SK-N-SH (cell line): ENCODE results near the gene FBXO42. TPM values are rescaled to one million over a fixed set of nuclear protein-coding genes. Genes with fewer than 3 reads are reported as not detected.

Experiments
- CTCF ChIA-PET: fragments of 300-600, 350-600 bp; formaldehyde crosslinking; extraction: SDS; loops from one replicate; lab custom pipeline; 2021; lab: Yijun Ruan, JAX
- POLR2A ChIA-PET: fragments of 350-600 bp; sonication (Branson Sonifier 250); formaldehyde crosslinking; extraction: SDS; loops from one replicate; lab custom pipeline; 2020; ENCODE audit warnings: antibody characterized with exemption, inconsistent platforms; lab: Yijun Ruan, JAX
- DNase-seq: peaks from one replicate; pipeline ENCODE4 v3.0.0; 2012
- H2AFZ ChIP-seq: fragments of 200-600 bp; sonication (generic); 2 replicates; pipeline ENCODE4 v1.8.1; 2016; ENCODE audit warnings: antibody characterized with exemption, mild to moderate bottlenecking, low read depth
- H3F3A ChIP-seq: fragments of 200-600 bp; sonication (generic); replicated peaks from 2 replicates; pipeline ENCODE3; 2016; ENCODE audit warnings: antibody characterized with exemption, mild to moderate bottlenecking; ENCODE audit not compliant: insufficient read depth
- H3K27ac ChIP-seq, 2 experiments: fragments of 200-500 bp in 1 of 2; fragments of 200-600 bp in 1 of 2; sonication (Bioruptor generic) in 1 of 2; sonication (generic), shearing (Covaris generic) in 1 of 2; 2 replicates each; pipeline versions ENCODE4 v1.5.1 to v1.6.1; 2014 to 2016; ENCODE audit warnings: low read depth in 2 of 2, inconsistent platforms in 1 of 2, low read length in 1 of 2, mild to moderate bottlenecking in 1 of 2, mixed read lengths in 1 of 2
- H3K27me3 ChIP-seq: fragments of 200-600 bp; sonication (generic), shearing (Covaris generic); 2 replicates; pipeline ENCODE4 v1.6.1; 2016; ENCODE audit warnings: mixed run types; ENCODE audit not compliant: insufficient read depth
- H3K36me3 ChIP-seq, 2 experiments: fragments of 200-500 bp in 1 of 2; fragments of 200-600 bp in 1 of 2; sonication (Bioruptor generic) in 1 of 2; sonication (generic) in 1 of 2; replicated peaks in 1 of 2; 2 replicates each; pipeline versions ENCODE3 to v1.5.1; 2014 to 2016; ENCODE audit warnings: low read length in 1 of 2, mild to moderate bottlenecking in 1 of 2; ENCODE audit not compliant: insufficient read depth in 2 of 2, control insufficient read depth in 1 of 2
- H3K4me1 ChIP-seq, 2 experiments: fragments of 200-500 bp in 1 of 2; fragments of 200-600 bp in 1 of 2; sonication (Bioruptor generic) in 1 of 2; sonication (generic), shearing (Covaris generic) in 1 of 2; 2 replicates each; pipeline versions ENCODE4 v1.5.1 to v1.6.1; 2014 to 2016; ENCODE audit warnings: low read depth in 1 of 2, low read length in 1 of 2, mixed run types in 1 of 2; ENCODE audit not compliant: insufficient read depth in 2 of 2, control insufficient read depth in 1 of 2
- H3K4me2 ChIP-seq: fragments of 200-600 bp; sonication (generic), shearing (Covaris generic); 2 replicates; pipeline ENCODE4 v1.6.1; 2017; ENCODE audit warnings: mixed run types
- H3K4me3 ChIP-seq, 2 experiments: fragments of 200-500 bp in 1 of 2; fragments of 200-600 bp in 1 of 2; sonication (Bioruptor generic) in 1 of 2; sonication (generic), shearing (Covaris generic) in 1 of 2; 2 replicates each; pipeline versions ENCODE4 v1.5.1 to v1.8.1; 2014 to 2016; ENCODE audit warnings: low read depth in 2 of 2, inconsistent platforms in 1 of 2, low read length in 1 of 2, mild to moderate bottlenecking in 1 of 2, mixed read lengths in 1 of 2, moderate library complexity in 1 of 2
- H3K79me2 ChIP-seq: fragments of 200-600 bp; sonication (generic); 2 replicates; pipeline ENCODE4 v1.8.1; 2017; ENCODE audit warnings: mild to moderate bottlenecking; ENCODE audit not compliant: insufficient read depth
- H3K9ac ChIP-seq: fragments of 200-600 bp; sonication (generic); 2 replicates; pipeline ENCODE4 v1.6.1; 2017; ENCODE audit warnings: mixed run types
- H3K9me2 ChIP-seq: fragments of 200-600 bp; sonication (generic); 2 replicates; pipeline ENCODE4 v1.6.1; 2017; ENCODE audit warnings: mixed run types
- H3K9me3 ChIP-seq: fragments of 200-600 bp; sonication (generic); 2 replicates; pipeline ENCODE4 v1.6.1; 2017; ENCODE audit warnings: mixed run types, mild to moderate bottlenecking, moderate library complexity
- H4K20me1 ChIP-seq: fragments of 200-600 bp; sonication (generic); 2 replicates; pipeline ENCODE4 v1.6.1; 2017; ENCODE audit warnings: mild to moderate bottlenecking, mixed run types; ENCODE audit not compliant: insufficient read depth
- CHD2 ChIP-seq: fragments of 150-350 bp; IDR thresholded peaks from 2 replicates; pipeline ENCODE4 v1.6.1; 2018; ENCODE audit warnings: low read length; ENCODE audit not compliant: partially characterized antibody
- EP300 ChIP-seq, 2 experiments: IDR thresholded peaks; 2 replicates each; pipeline versions ENCODE4 v1.4.0 to v1.6.1; 2012; ENCODE audit warnings: borderline replicate concordance in 1 of 2, low read depth in 1 of 2, low read length in 1 of 2
- EZH2phosphoT487 ChIP-seq: fragments of 200-600 bp; sonication (generic); IDR thresholded peaks from 2 replicates; pipeline ENCODE4 v1.6.1; 2017; ENCODE audit warnings: low read depth, mixed run types, mild to moderate bottlenecking, antibody characterized with exemption, moderate library complexity, borderline replicate concordance
- FOXJ3 ChIP-seq: sonication (generic); formaldehyde crosslinking; IDR thresholded peaks from 2 replicates; pipeline ENCODE4 v1.5.1; 2020; ENCODE audit warnings: mild to moderate bottlenecking, missing genetic modification reagents
- GABPA ChIP-seq: IDR thresholded peaks from 2 replicates; pipeline ENCODE4 v1.4.0; 2012; ENCODE audit warnings: low read depth, mild to moderate bottlenecking
- MXI1 ChIP-seq: IDR thresholded peaks from 2 replicates; pipeline ENCODE4 v1.6.1; 2012; ENCODE audit warnings: mild to moderate bottlenecking, low read depth, low read length, improper control_type of control experiment
- POLR2AphosphoS5 ChIP-seq: IDR thresholded peaks from 2 replicates; pipeline ENCODE4 v1.6.1; 2012; ENCODE audit warnings: low read depth, low read length
- RFX5 ChIP-seq: IDR thresholded peaks from 2 replicates; pipeline ENCODE4 v1.6.1; 2012; ENCODE audit warnings: mild to moderate bottlenecking, improper control_type of control experiment, low read length
- SMC3 ChIP-seq: IDR thresholded peaks from 2 replicates; pipeline ENCODE4 v1.6.1; 2012; ENCODE audit warnings: low read depth, low read length, improper control_type of control experiment
- WGBS: methylation state at CpG from one replicate; pipeline ENCODE4 v1.1.6; 2017; ENCODE audit warnings: low lambda C conversion rate; 5-methylcytosine and 5-hydroxymethylcytosine counted together
- polyA plus RNA-seq, 3 experiments: library from polyadenylated mRNA; depleted of rRNA; stranded (reverse); fragments of >200 nt; gene quantifications; 2 replicates each; pipeline ENCODE4 v1.2.3, GENCODE V29; 2012

The FBXO42 gene
- polyA plus RNA-seq, 1 of the 3 experiments (the other 2 are of a cell fraction): 8.6 TPM

DNA sequence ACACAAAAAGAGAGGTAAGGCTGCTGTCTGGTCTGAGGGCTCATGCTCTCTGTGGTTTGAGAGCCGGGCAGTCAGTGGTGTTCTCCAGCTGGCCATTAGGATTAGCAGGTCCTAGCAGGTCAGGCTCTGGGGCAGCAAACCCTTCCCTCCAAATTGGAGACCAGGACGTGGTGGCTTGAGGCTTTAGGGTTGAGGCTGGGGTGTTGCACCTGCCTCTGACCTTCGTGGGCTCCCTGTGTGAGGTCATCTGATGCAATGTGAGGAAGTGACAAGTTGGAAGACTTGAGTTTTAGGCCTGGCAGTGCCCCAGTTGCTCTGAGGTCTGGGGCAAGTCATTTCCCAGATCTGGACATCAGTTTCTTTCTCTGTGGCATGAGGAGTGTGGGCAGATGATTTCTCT, 39.1 kb upstream of the FBXO42 start:
- Histone ChIP-seq H3K4me1 (peaks cover 11 to 25% of the 10 kb centered on the region in 2 experiments; a peak in 3 of 4 replicates), H3K4me2 (no peak overlapping the region), H3K9me3 (no peaks in the 10 kb centered on the region), H3K9me2 (no peaks in the 10 kb centered on the region), H3K27ac (no peak overlapping the region), H2AFZ (no peak overlapping the region), H3K27me3 (no peaks in the 10 kb centered on the region), H3K36me3 (peaks cover 16 to 28% of the 10 kb centered on the region in 2 experiments), H4K20me1 (peaks cover 77% of the 10 kb centered on the region), H3F3A (peaks cover 16% of the 10 kb centered on the region), H3K79me2 (peaks cover 94% of the 10 kb centered on the region), H3K9ac (no peak overlapping the region), H3K4me3 (no peak overlapping the region)
- WGBS: 100% methylated on average over 3 of the region's 3 CpGs
- TF ChIP-seq FOXJ3: no peak
- no peak for TF ChIP-seq EP300 (IDR thresholded peaks at IDR 0.05; ENCODE audit: borderline replicate concordance in 1 of 2, low read depth in 1 of 2, low read length in 1 of 2)
- no peak for TF ChIP-seq CHD2
- no peak for TF ChIP-seq RFX5
- no peak for TF ChIP-seq POLR2AphosphoS5
- no peak for TF ChIP-seq EZH2phosphoT487
- no peak for TF ChIP-seq SMC3
- TF ChIP-seq GABPA: no peak
- CTCF ChIA-PET: interaction anchor here (1.2 kb wide), 1 partner anchor 39 kb away, joined by 3 read pairs; the partner anchor contains the start of gene FBXO42
- no peak for DNase-seq
- POLR2A ChIA-PET: no interaction called here

DNA sequence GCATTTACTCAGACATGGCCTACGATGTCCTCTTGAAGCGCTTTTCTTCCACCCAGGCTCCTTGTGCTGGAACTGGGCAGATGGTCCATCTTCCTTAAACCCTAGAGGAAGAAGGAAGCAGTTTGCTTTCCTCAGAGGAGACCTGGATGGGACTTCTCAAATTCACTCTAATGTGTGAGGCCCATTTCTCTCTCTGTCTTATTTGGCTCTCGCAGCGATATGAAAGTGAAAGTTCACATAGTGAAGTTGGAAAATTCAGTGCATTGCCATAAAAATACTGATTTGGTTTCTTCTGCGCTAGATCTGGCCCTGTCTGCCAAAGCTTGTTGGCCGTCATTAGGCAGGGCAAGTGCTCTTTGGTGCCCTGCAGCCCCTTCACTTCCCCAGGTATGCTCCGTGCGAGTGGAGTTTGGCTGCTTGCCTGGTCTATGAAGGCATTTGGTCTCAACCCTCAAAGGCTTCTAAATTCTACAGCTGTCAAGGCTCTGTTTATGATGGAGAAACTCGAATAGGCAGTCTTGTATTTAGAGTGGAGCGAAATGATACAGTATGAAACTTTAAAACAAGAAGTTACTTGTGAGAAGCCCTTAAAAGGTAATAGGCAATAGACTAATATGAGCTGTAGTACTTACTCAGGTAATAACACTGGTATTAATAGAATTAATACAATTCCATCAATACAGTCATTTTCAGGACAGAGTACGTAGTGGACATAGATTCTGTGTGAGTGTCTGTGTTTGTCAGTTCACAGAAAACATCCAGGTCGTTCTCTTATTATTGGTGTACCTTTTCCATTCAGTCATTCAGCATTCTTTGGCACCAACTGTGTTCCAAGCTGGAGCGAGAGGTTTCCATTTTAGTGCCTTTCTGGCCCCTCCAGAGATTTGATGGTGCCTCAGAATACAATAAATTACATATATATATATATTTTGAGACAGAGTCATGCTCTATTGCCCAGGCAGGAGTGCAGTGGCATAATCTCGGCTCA, 35.2 kb upstream of the FBXO42 start:
- H2AFZ ChIP-seq: no peak overlapping the region
- no peaks in the 10 kb centered on the region for H3K9me3 ChIP-seq
- H3K27me3 ChIP-seq: no peaks in the 10 kb centered on the region
- POLR2A ChIA-PET: no interaction called here
- CTCF ChIA-PET: interaction anchor here (0.8 to 1.7 kb wide), 3 partner anchors 11 to 53 kb away, joined by 3 to 6 read pairs (median 3); partner anchors contain the start of gene NECAP2
- H4K20me1 ChIP-seq: peaks cover 92% of the 10 kb centered on the region
- no peak for DNase-seq
- no peaks in the 10 kb centered on the region for H3K9me2 ChIP-seq
- H3F3A ChIP-seq: peaks cover 35% of the 10 kb centered on the region
- peaks cover 17 to 32% of the 10 kb centered on the region in 2 experiments; a peak in 3 of 4 replicates for H3K4me1 ChIP-seq
- H3K4me3 ChIP-seq: no peak overlapping the region
- 95% methylated on average over 14 of the region's 14 CpGs for WGBS
- TF ChIP-seq EP300 (IDR thresholded peaks at IDR 0.05; ENCODE audit: borderline replicate concordance in 1 of 2, low read depth in 1 of 2, low read length in 1 of 2) (no peak), MXI1 (no peak), EZH2phosphoT487 (no peak)
- TF ChIP-seq, all 33 proteins: peak for 0
- H3K9ac ChIP-seq: no peak overlapping the region
- H3K27ac ChIP-seq: peak overlapping the region; percentile 51 to 76; a peak in 2 of 4 replicates
- peaks cover 0 to 7% of the 10 kb centered on the region in 2 experiments for H3K36me3 ChIP-seq
- peaks cover 98% of the 10 kb centered on the region for H3K79me2 ChIP-seq
- H3K4me2 ChIP-seq: peak overlapping the region; percentile 26
